ENCODE data around the gene HHIP. TPM values are rescaled to one million over a fixed set of nuclear protein-coding genes. Genes with fewer than 3 reads are reported as not detected.

HHIP gene
- total and polyA plus RNA-seq, 7 donors, result 0.01 to 0.56 (median 0.18) TPM; not detected in 1

GRCh38 chr4:144666539-144667175 is 20.7 kb downstream of the HHIP start:
- H3K27ac ChIP-seq, result no peak overlapping the region
- no peaks in the 10 kb centered on the region for H3K27me3 ChIP-seq (ENCODE audit: insufficient read depth in 3 of 3, low read length in 2 of 3)
- H3K36me3 ChIP-seq (ENCODE audit: insufficient read depth in 1 of 2, low read depth in 1 of 2), result no peaks in the 10 kb centered on the region
- intact Hi-C loops (cut with DNase I), result no loop called here
- TF ChIP-seq CTCF (IDR thresholded peaks at IDR 0.05), result no peak
- no peak for ATAC-seq
- H3K9me3 ChIP-seq, result no peaks in the 10 kb centered on the region
- DNase-seq, result no peak
- H3K4me1 ChIP-seq, result no peaks in the 10 kb centered on the region
- 92 to 96% (median 93%) methylated on average over 2 of the region's 2 CpGs for WGBS, 3 donors
- H3K4me3 ChIP-seq, result no peak overlapping the region

GRCh38 chr4:144667500-144667899 is 21.5 kb downstream of the HHIP start:
- H3K27me3 ChIP-seq (ENCODE audit: insufficient read depth in 3 of 3, low read length in 2 of 3), result no peaks in the 10 kb centered on the region
- no peaks in the 10 kb centered on the region for H3K36me3 ChIP-seq (ENCODE audit: insufficient read depth in 1 of 2, low read depth in 1 of 2)
- ATAC-seq (no peak), DNase-seq (no peak)
- WGBS, 3 donors, result 69 to 79% (median 77%) methylated on average over 2 of the region's 2 CpGs
- H3K4me1 ChIP-seq, result no peaks in the 10 kb centered on the region
- H3K27ac ChIP-seq, result no peak overlapping the region
- no peak for TF ChIP-seq CTCF (IDR thresholded peaks at IDR 0.05)
- no peak overlapping the region for H3K4me3 ChIP-seq
- intact Hi-C loops (cut with DNase I), result no loop called here
- H3K9me3 ChIP-seq, result no peaks in the 10 kb centered on the region

- DNase-seq (no peak), ATAC-seq (no peak)
- H3K9me3 ChIP-seq, result no peaks in the 10 kb centered on the region
- no peak overlapping the region for H3K4me3 ChIP-seq
- H3K27ac ChIP-seq, result no peak overlapping the region
- WGBS, 3 donors, result 39 to 46% (median 46%) methylated on average over 5 of the region's 5 CpGs
- no peak for TF ChIP-seq CTCF (IDR thresholded peaks at IDR 0.05)
- H3K4me1 ChIP-seq, result no peaks in the 10 kb centered on the region
- no peaks in the 10 kb centered on the region for H3K36me3 ChIP-seq (ENCODE audit: insufficient read depth in 1 of 2, low read depth in 1 of 2)
- no peaks in the 10 kb centered on the region for H3K27me3 ChIP-seq (ENCODE audit: insufficient read depth in 3 of 3, low read length in 2 of 3)
- intact Hi-C loops (cut with DNase I), result no loop called here
Observed at GRCh38 chr4:144670776-144671175, 24.8 kb downstream of the HHIP start.

- no peak overlapping the region for H3K4me3 ChIP-seq
- WGBS, 3 donors, result 38 to 48% (median 38%) methylated on average over 1 of the region's 1 CpG
- ATAC-seq, result no peak
- H3K27ac ChIP-seq, result no peak overlapping the region
- no peaks in the 10 kb centered on the region for H3K36me3 ChIP-seq (ENCODE audit: insufficient read depth in 1 of 2, low read depth in 1 of 2)
- intact Hi-C loops (cut with DNase I), result no loop called here
- TF ChIP-seq CTCF (IDR thresholded peaks at IDR 0.05), result no peak
- no peaks in the 10 kb centered on the region for H3K4me1 ChIP-seq
- no peaks in the 10 kb centered on the region for H3K27me3 ChIP-seq (ENCODE audit: insufficient read depth in 3 of 3, low read length in 2 of 3)
- H3K9me3 ChIP-seq, result no peaks in the 10 kb centered on the region
- no peak for DNase-seq
Observed at GRCh38 chr4:144674711-144675110, 28.8 kb downstream of the HHIP start.

GRCh38 chr4:144681806-144682205 is 35.9 kb downstream of the HHIP start:
- H3K4me1 ChIP-seq, result no peaks in the 10 kb centered on the region
- no peak overlapping the region for H3K27ac ChIP-seq
- no peaks in the 10 kb centered on the region for H3K27me3 ChIP-seq (ENCODE audit: insufficient read depth in 3 of 3, low read length in 2 of 3)
- intact Hi-C loops (cut with DNase I), result no loop called here
- DNase-seq (no peak), ATAC-seq (no peak)
- no peaks in the 10 kb centered on the region for H3K9me3 ChIP-seq
- no peak for TF ChIP-seq CTCF (IDR thresholded peaks at IDR 0.05)
- no peaks in the 10 kb centered on the region for H3K36me3 ChIP-seq (ENCODE audit: insufficient read depth in 1 of 2, low read depth in 1 of 2)
- 37 to 45% (median 38%) methylated on average over 3 of the region's 3 CpGs for WGBS, 3 donors
- no peak overlapping the region for H3K4me3 ChIP-seq

Data from psoas muscle (tissue), 8 donors.